Epithelial cell of esophagus (primary cell): ENCODE data around the gene KLK12.

Experiments used
- DNase-seq: peaks from one replicate; pipeline ENCODE4 v3.0.0; 2010; ENCODE audit warnings: low read depth
- H3K4me3 ChIP-seq: 2 replicates; pipeline ENCODE4 v1.5.1; 2011; ENCODE audit warnings: mild to moderate bottlenecking, low read length, control low read depth
- CTCF ChIP-seq: IDR thresholded peaks from 2 replicates; pipeline ENCODE4 v1.5.1; 2011; ENCODE audit warnings: low read depth, mild to moderate bottlenecking, low read length, control low read depth, inconsistent platforms; ENCODE audit not compliant: insufficient read depth; ENCODE audit errors: missing control alignments

Gene KLK12

GRCh38 chr19:51078731-51079130 is 43.9 kb upstream of the KLK12 start:
- H3K4me3 ChIP-seq, result no peak overlapping the region
- TF ChIP-seq CTCF, result no peak
- no peak for DNase-seq

DNA sequence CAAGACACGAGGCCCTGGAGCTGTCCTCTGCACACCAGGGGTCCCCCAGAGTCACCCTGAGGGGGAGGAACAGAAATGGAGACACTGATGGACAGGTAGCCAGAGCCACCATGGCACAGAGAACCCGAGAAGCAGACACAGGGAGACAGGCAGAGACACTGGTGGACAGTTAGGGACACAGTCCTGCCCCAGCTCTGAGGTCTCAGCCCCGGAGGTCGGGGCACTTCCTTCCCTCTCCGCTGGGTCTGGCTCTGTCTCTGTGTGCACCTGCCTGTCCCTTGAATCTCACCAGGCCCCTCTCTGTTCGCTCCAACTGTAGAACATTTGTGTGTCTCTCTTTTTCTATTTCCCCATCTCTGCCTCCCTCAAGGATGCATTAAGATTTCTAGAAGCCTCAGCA is 43.3 kb upstream of the KLK12 start:
- DNase-seq, result no peak
- no peak for TF ChIP-seq CTCF
- H3K4me3 ChIP-seq, result no peak overlapping the region

DNA sequence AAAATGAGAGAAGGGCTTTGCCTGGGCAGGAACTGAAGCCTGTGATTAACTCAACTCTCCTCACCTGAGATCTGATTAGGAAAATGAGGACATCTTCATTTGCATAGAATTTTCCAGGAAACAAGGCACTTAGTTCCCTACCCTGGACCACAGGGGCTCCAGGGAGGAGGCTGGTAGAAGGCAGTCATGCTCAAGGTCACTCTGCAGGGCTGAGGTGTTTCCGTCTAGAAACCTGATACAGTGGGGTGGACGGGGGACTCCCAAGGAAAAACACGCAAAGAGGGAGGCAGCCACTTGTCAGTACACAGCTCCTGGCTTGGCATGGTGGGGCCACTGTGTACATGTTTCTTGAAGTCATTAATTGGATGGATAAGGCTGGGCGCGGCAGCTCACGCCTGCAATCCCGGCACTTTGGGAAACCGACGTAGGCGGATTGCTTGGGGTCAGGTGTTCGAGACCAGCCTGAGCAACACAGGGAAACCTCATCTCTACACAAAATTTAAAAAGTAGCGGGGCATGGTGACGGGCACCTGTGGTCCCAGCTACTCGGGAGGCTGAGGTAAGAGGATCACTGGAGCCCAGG is 41.9 kb upstream of the KLK12 start:
- TF ChIP-seq CTCF, result no peak

DNA sequence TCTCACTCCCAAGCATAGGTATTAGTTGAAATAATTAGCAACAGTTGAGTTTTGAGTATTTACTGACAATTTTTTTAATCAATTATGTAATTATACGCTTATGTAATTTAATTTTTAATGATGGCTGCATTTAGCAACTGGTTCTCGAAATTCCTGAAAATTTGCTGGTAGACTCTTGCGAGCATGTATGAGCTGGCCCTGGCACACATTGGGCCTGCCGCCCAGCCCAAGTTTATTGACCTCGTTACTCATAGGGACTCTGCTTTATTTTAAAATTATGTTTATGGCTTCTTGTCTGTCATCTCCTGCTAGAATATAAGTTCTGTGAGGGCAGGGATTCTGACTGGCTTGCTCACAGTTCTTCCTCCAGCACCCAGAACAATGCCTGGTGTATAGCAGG is 41.2 kb upstream of the KLK12 start:
- peak; percentile 5 for DNase-seq
- H3K4me3 ChIP-seq, result no peak overlapping the region
- no peak for TF ChIP-seq CTCF

More for the DNA sequence above, 41.9 kb upstream of the KLK12 start:
- no peak for DNase-seq
- H3K4me3 ChIP-seq, result no peak overlapping the region

DNA sequence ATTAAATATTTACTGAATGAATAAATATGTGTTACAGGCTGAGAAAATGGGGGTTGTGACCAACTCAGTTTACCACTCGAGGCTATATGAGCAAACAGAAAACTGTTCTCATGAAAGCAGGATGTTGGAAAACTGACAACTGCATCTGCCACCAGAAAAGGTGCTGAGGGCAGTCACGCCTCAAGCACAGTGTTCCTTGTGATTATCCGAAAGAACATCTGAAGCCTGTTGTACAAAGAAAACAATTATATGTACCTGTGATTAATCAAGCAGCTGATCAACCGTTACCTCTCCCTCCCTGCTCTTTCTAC is 36.2 kb upstream of the KLK12 start:
- no peak overlapping the region for H3K4me3 ChIP-seq
- no peak for DNase-seq
- TF ChIP-seq CTCF, result no peak

- no peak for TF ChIP-seq CTCF
- H3K4me3 ChIP-seq, result no peak overlapping the region
- DNase-seq, result no peak
Measured at GRCh38 chr19:51070334-51071094, 35.7 kb upstream of the KLK12 start.
